Measurements from ENCODE around the gene LINGO4. TPM values are rescaled to one million over a fixed set of nuclear protein-coding genes. Genes with fewer than 3 reads are reported as not detected.

LINGO4 gene
- total and polyA plus RNA-seq, 4 donors, result 0.05 to 0.40 (median 0.12) TPM; not detected in 1

GRCh38 chr1:151816548-151817352 is 11.5 kb upstream of the LINGO4 start:
- Histone ChIP-seq H3K27me3 (ENCODE audit: control insufficient read depth in 3 of 3, insufficient read depth in 3 of 3, low read length in 2 of 3) (peaks cover 0 to 2% (median 0%) of the 10 kb centered on the region in 3 donors), H3K36me3 (ENCODE audit: control insufficient read depth in 4 of 4, insufficient read depth in 4 of 4, low read length in 4 of 4) (no peaks in the 10 kb centered on the region), H3K9ac (ENCODE audit: insufficient read depth in 1 of 2, low read length in 2 of 2) (no peak overlapping the region), H3K9me3 (ENCODE audit: control insufficient read depth in 4 of 4, insufficient read depth in 3 of 4, low read length in 3 of 4) (no peaks in the 10 kb centered on the region), H3K27ac (ENCODE audit: low read depth in 1 of 2, low read length in 1 of 2) (no peak overlapping the region), H3K4me3 (no peak overlapping the region), H3K4me1 (ENCODE audit: control insufficient read depth in 5 of 5, insufficient read depth in 5 of 5, low read length in 5 of 5) (peaks cover 0 to 7% (median 0%) of the 10 kb centered on the region in 5 donors)
- DNase-seq (no peak), ATAC-seq (ENCODE audit: insufficient read depth, low FRiP score) (no peak)
- WGBS, 2 donors, result 78 to 82% methylated on average over 26 of the region's 26 CpGs
- TF ChIP-seq CTCF (IDR thresholded peaks at IDR 0.05; ENCODE audit: control extremely low read depth, extremely low read depth), result no peak

- no peak for DNase-seq
- H3K9me3 ChIP-seq (ENCODE audit: control insufficient read depth in 4 of 4, insufficient read depth in 3 of 4, low read length in 3 of 4), result no peaks in the 10 kb centered on the region
- TF ChIP-seq CTCF (IDR thresholded peaks at IDR 0.05; ENCODE audit: control extremely low read depth, extremely low read depth), result no peak
- H3K9ac ChIP-seq (ENCODE audit: insufficient read depth in 1 of 2, low read length in 2 of 2), result no peak overlapping the region
- no peak overlapping the region for H3K27ac ChIP-seq (ENCODE audit: low read depth in 1 of 2, low read length in 1 of 2)
- 38 to 66% methylated on average over 12 of the region's 12 CpGs for WGBS, 2 donors
- peaks cover 0 to 5% (median 0%) of the 10 kb centered on the region in 5 donors for H3K4me1 ChIP-seq (ENCODE audit: control insufficient read depth in 5 of 5, insufficient read depth in 5 of 5, low read length in 5 of 5)
- ATAC-seq (ENCODE audit: insufficient read depth, low FRiP score), result no peak
- H3K4me3 ChIP-seq, result no peak overlapping the region
- H3K27me3 ChIP-seq (ENCODE audit: control insufficient read depth in 3 of 3, insufficient read depth in 3 of 3, low read length in 2 of 3), result peaks cover 0 to 2% (median 0%) of the 10 kb centered on the region in 3 donors
- H3K36me3 ChIP-seq (ENCODE audit: control insufficient read depth in 4 of 4, insufficient read depth in 4 of 4, low read length in 4 of 4), result no peaks in the 10 kb centered on the region
Measured at GRCh38 chr1:151815716-151816327, 10.6 kb upstream of the LINGO4 start.

GRCh38 chr1:151814971-151815545 is 9.8 kb upstream of the LINGO4 start:
- Histone ChIP-seq H3K4me1 (ENCODE audit: control insufficient read depth in 5 of 5, insufficient read depth in 5 of 5, low read length in 5 of 5) (no peaks in the 10 kb centered on the region), H3K36me3 (ENCODE audit: control insufficient read depth in 4 of 4, insufficient read depth in 4 of 4, low read length in 4 of 4) (no peaks in the 10 kb centered on the region), H3K27ac (ENCODE audit: low read depth in 1 of 2, low read length in 1 of 2) (no peak overlapping the region), H3K4me3 (no peak overlapping the region), H3K9ac (ENCODE audit: insufficient read depth in 1 of 2, low read length in 2 of 2) (no peak overlapping the region), H3K27me3 (ENCODE audit: control insufficient read depth in 3 of 3, insufficient read depth in 3 of 3, low read length in 2 of 3) (peaks cover 0 to 2% (median 0%) of the 10 kb centered on the region in 3 donors), H3K9me3 (ENCODE audit: control insufficient read depth in 4 of 4, insufficient read depth in 3 of 4, low read length in 3 of 4) (no peaks in the 10 kb centered on the region)
- DNase-seq, result no peak
- WGBS, 2 donors, result 91% methylated on average over 8 of the region's 8 CpGs
- TF ChIP-seq CTCF (IDR thresholded peaks at IDR 0.05; ENCODE audit: control extremely low read depth, extremely low read depth), result no peak
- ATAC-seq (ENCODE audit: insufficient read depth, low FRiP score), result no peak

All from lung (tissue), 12 donors.